GM12873 (cell line): Measurements from ENCODE around the gene WDR46.

ENCODE experiments used
- CTCF ChIP-seq: IDR thresholded peaks from 2 replicates; pipeline ENCODE4 v1.5.1; 2012; ENCODE audit warnings: low read depth, mild to moderate bottlenecking, moderate library complexity, low read length, control low read depth; ENCODE audit not compliant: insufficient read depth; ENCODE audit errors: missing control alignments

Gene WDR46

DNA sequence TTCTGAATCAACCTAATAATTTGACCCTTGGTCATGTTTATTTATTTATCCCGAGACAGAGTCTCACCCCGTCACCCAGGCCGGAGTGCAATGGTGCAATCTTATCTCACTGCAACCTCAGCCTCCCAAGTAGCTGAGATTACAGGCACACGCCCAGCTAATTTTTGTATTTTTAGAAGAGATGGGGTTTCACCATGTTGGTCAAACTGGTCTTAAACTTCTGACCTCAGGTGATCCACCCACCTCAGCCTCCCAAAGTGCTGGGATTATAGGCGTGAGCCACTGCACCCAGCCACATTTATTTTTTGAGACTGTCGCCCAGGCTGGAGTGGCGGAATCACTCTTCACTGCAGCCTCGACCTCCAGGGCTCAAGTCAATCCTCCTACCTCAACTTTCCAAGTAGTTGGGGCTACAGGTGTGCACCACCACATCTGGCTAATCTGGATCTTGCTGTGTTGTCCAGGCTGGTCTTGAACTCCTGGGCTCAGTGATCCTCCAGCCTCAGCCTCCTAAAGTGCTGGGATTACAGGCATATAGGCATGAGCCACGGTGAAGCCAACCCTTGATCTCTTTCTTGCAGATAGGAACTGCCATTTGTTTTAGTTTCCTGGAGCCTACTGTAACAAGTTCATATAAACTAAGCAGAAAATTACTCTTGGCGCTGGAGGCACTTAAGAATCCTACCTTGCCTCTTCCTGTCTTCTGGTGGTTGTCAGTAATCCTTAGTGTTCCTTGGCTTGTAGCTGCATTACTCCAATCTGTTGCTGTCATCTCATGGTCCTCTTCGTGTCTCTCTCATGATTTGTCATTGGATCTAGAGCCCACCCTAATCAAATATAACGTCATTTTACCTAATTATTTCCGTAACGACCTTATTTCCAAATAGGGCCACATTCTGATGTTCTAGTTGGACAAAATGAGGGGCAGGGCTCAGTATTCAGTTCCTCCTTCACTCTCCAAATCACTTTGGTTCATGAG is 14.8 kb downstream of the WDR46 start:
- no peak for TF ChIP-seq CTCF

DNA sequence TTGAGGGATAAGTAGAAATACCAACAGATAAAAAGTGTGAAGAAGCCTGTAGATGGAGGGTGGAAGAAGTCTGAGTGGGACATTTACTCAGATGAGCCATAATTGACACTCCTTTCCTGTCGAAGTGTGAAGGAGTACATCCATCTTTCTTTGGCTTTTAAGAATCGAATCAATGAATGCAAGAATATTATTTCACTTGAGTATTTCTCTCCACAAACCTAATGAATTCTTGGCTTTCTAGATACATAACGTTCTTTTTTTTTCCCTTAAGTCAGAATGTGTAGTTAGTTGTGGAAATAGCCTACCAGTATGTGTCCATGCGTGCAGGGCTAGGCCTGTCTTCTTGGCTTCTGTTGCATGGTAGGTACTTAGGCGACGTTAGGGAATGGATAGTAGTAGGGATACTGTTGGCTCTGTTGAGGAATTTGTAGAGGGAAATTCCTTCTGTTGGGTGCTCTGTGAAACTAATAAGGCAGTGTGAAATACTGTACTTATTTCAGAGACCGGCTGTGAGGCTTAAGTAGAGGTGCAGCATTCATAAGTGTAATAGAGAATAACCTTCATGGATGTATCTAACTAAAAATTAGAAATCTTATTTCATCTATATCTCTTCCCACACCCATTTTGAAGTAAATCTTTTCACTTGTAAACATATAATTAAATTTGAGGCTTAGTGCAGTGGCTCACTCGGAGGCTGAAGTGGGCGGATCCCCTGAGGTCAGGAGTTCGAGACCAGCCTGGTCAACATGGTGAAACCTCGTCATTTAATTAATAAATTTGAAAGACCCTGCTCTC is 15.7 kb downstream of the WDR46 start:
- no peak for TF ChIP-seq CTCF

GRCh38 chr6:33272275-33273128 is 16.5 kb downstream of the WDR46 start:
- TF ChIP-seq CTCF = no peak

- no peak for TF ChIP-seq CTCF
These were observed 17.4 kb downstream of the WDR46 start, which contains the start of the genes RPS18 and VPS52 for GRCh38 chr6:33271468-33272274. RPS18 (plus strand) TSS chr6:33272075; CDS start chr6:33272120, 45 bp downstream. VPS52 (minus strand) TSS chr6:33271876; CDS start chr6:33271675, 201 bp downstream.

GRCh38 chr6:33271117-33271467 is 17.9 kb downstream of the WDR46 start:
- TF ChIP-seq CTCF = peak; percentile 32

GRCh38 chr6:33264015-33264414 is 25.0 kb downstream of the WDR46 start:
- TF ChIP-seq CTCF = no peak
